Suprapubic skin (tissue), 4 donors: ENCODE data around the gene SV2C.

Source experiments
- POLR2A ChIP-seq, 2 donors: fragments of 450-650 bp; IDR thresholded peaks; one replicate each; pipeline ENCODE4 v1.6.1; 2017; ENCODE audit warnings: antibody characterized with exemption in 2 of 2, mild to moderate bottlenecking in 2 of 2, moderate library complexity in 2 of 2
- POLR2AphosphoS5 ChIP-seq, 3 donors: sonication (generic); formaldehyde crosslinking; IDR thresholded peaks; one replicate each; pipeline ENCODE4 v1.6.1; 2017; ENCODE audit warnings: antibody characterized with exemption in 3 of 3
- TF ChIP-seq, protein P1 (sequence below), 2 donors: fragments of 200-600 bp in 1 of 2; fragments of 450-650 bp in 1 of 2; sonication (generic) in 1 of 2; IDR thresholded peaks; one replicate each; pipeline ENCODE4 v1.5.1; 2016 to 2019; ENCODE audit warnings: antibody characterized with exemption in 2 of 2, mild to moderate bottlenecking in 1 of 2, moderate library complexity in 1 of 2

DNA sequence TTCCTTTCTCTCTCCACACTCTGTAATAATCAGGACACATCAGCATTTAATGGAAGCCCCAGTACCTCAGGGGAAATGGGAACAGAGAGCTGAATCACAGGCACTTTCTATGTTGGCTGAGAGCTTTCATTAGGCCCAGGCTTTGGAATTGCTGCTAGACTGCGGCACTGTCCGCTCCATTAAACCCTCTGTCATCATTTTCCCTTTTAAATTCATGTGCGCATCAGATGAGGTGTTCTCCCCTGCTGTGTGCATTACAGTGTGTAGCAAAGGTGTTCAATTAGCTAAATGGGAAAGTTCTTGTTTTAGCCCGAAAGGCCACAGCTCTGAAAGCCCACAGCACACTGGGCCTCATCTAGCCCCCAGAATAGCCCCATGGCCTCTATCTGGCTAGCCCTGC, 133.6 kb downstream of the SV2C start:
- TF ChIP-seq, protein P1, sequence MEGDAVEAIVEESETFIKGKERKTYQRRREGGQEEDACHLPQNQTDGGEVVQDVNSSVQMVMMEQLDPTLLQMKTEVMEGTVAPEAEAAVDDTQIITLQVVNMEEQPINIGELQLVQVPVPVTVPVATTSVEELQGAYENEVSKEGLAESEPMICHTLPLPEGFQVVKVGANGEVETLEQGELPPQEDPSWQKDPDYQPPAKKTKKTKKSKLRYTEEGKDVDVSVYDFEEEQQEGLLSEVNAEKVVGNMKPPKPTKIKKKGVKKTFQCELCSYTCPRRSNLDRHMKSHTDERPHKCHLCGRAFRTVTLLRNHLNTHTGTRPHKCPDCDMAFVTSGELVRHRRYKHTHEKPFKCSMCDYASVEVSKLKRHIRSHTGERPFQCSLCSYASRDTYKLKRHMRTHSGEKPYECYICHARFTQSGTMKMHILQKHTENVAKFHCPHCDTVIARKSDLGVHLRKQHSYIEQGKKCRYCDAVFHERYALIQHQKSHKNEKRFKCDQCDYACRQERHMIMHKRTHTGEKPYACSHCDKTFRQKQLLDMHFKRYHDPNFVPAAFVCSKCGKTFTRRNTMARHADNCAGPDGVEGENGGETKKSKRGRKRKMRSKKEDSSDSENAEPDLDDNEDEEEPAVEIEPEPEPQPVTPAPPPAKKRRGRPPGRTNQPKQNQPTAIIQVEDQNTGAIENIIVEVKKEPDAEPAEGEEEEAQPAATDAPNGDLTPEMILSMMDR (IDR thresholded peaks at IDR 0.05) = no peak
- TF ChIP-seq POLR2A (IDR thresholded peaks at IDR 0.05) = no peak
- no peak for TF ChIP-seq POLR2AphosphoS5 (IDR thresholded peaks at IDR 0.05)
